ENCODE measurements around the gene ZNF480.
"Not testable (repeated sequence)": the region's sequence is repeated elsewhere in the genome, so short reads cannot be mapped to it uniquely, and the experiment has no call there.

Gene ZNF480
- 18.7 to 30.2 (median 19.2) reads per million in 3 donors for total RNA-seq

DNA sequence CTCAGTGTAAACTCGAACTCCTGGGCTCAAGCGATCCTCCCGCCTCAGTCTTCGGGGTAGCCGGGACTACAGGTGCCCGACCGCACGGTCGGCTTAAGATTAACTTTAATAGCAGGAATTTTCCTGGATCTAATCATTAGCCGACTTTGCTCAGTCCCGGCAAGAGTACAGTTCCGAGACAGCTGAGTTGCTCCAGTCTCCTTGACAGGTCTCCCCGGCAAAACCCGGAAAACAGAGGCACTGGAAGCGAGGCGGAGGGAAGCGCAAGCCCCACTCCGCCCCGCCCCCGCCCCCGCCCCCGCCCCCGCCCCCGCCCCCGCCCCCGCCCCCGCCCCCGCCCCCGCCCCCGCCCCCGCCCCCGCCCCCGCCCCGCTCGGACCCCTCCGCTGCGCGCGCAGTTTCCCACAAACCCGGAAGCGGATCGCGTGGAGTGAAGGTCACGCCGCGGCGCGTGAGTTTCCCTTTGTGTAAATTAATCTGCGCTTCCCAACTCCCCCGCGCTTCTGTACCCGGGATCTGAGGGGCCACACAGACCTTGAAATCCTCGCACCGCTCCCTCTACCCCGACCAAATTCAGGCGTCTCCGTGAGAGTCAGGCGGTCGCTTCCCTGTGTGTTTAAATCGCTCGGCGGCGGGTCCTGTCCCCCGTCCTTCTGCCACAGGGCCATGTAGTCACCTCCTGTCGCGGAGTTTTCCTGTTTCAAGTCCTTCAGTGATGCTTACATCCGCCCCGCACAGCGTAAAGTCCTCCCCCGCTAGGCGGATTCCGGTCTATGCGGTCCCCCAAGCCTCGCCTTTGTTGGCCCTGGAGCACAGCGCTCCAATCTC is at the start of gene ZNF480:
ZNF480 (plus strand) TSS at position 397 of the 828 bp plus-strand sequence. CDS start 3,244 bp downstream, outside the sequence.
- peaks cover 26% of the 10 kb centered on the region for H3K36me3 ChIP-seq (ENCODE audit: control insufficient read depth, insufficient read depth, low read length)
- H3K27ac ChIP-seq (ENCODE audit: insufficient read depth, low read length, poor library complexity, severe bottlenecking) = peak within 1 kb of the TSS; percentile 92
- H3K4me3 ChIP-seq (ENCODE audit: insufficient read depth, low read depth, low read length, poor library complexity, severe bottlenecking) = peak within 1 kb of the TSS; percentile 96
- peaks cover 10% of the 10 kb centered on the region for H3K4me1 ChIP-seq (ENCODE audit: control insufficient read depth, insufficient read depth, low read length, poor library complexity, severe bottlenecking)
- H3K27me3 ChIP-seq (replicated peaks; ENCODE audit: control insufficient read depth, insufficient read depth, low read length, poor library complexity, severe bottlenecking) = no peaks in the 10 kb centered on the region
- H3K9me3 ChIP-seq (ENCODE audit: control insufficient read depth, low read length) = no peaks in the 10 kb centered on the region
- peak; percentile 68 to 88 (median 85) for DNase-seq

DNA sequence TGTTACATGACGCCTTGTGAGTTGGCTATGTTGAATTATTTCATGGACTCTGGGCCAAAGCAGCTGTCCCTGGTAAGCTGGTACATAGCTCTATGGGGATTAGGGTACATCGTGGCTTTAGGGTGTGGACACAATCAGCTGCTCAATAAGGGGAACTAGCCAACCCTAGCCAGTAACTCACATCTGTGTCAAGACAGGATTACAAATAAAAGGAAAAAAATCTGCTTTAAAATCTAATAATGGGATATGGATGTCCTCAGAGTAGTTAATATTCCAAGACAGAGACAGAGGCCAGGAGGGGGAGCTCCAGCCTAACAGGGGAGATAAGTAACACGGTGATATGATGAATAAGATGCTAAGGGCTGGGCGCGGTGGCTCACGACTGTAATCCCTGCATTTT is 48.7 kb upstream of the ZNF480 start:
- Histone ChIP-seq H3K36me3 (ENCODE audit: control insufficient read depth, insufficient read depth, low read length) (no peaks in the 10 kb centered on the region), H3K4me3 (ENCODE audit: insufficient read depth, low read depth, low read length, poor library complexity, severe bottlenecking) (no peak overlapping the region), H3K27me3 (replicated peaks; ENCODE audit: control insufficient read depth, insufficient read depth, low read length, poor library complexity, severe bottlenecking) (no peaks in the 10 kb centered on the region), H3K9me3 (ENCODE audit: control insufficient read depth, low read length) (no peaks in the 10 kb centered on the region), H3K4me1 (ENCODE audit: control insufficient read depth, insufficient read depth, low read length, poor library complexity, severe bottlenecking) (no peaks in the 10 kb centered on the region), H3K27ac (ENCODE audit: insufficient read depth, low read length, poor library complexity, severe bottlenecking) (no peak overlapping the region)
- peak; percentile 8 to 42 (median 17) for DNase-seq

DNA sequence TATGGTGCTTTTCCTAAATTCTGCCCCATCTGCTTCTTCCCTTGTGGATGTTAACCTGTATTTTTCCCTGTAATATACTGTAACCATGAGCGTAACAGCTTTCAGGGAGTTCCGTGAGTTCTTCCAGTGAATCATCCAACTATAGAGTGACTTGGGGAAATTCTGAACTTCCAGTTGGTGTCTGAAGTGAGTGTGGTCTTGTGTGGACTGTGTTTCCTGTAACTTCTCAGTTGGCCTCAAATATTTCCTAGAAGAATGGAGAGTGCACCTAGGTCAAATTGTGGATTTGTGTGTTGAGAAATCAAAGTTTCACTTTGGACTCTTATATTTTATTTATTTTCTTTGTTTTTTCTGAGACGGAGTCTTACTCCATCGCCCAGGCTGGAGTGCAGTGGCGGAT is 38.5 kb upstream of the ZNF480 start:
- no peak for DNase-seq
- Histone ChIP-seq H3K9me3 (ENCODE audit: control insufficient read depth, low read length) (no peaks in the 10 kb centered on the region), H3K27ac (ENCODE audit: insufficient read depth, low read length, poor library complexity, severe bottlenecking) (no peak overlapping the region), H3K4me3 (ENCODE audit: insufficient read depth, low read depth, low read length, poor library complexity, severe bottlenecking) (no peak overlapping the region), H3K36me3 (ENCODE audit: control insufficient read depth, insufficient read depth, low read length) (no peaks in the 10 kb centered on the region), H3K27me3 (replicated peaks; ENCODE audit: control insufficient read depth, insufficient read depth, low read length, poor library complexity, severe bottlenecking) (no peaks in the 10 kb centered on the region), H3K4me1 (ENCODE audit: control insufficient read depth, insufficient read depth, low read length, poor library complexity, severe bottlenecking) (no peaks in the 10 kb centered on the region)

DNA sequence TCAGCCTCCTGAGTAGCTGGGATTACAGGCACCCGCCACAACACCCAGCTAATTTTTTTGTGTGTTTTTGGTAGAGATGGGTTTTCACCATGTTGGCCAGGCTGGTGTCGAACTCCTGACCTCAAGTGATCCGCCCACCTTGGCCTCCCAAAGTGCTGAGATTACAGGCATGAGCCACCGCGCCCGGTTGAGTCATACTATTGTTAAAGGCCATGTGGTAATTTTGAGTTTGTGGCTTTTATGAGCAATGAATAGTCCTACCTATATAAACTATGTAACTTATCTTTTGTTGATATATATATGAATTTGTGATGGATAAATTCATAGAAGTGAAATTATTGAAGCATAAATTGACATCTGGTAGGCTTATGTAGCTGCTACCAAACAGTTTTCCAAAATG is 31.4 kb upstream of the ZNF480 start:
- not testable (repeated sequence) for H3K4me3 ChIP-seq (ENCODE audit: insufficient read depth, low read depth, low read length, poor library complexity, severe bottlenecking); DNase-seq; H3K9me3 ChIP-seq (ENCODE audit: control insufficient read depth, low read length); H3K36me3 ChIP-seq (ENCODE audit: control insufficient read depth, insufficient read depth, low read length); H3K4me1 ChIP-seq (ENCODE audit: control insufficient read depth, insufficient read depth, low read length, poor library complexity, severe bottlenecking); H3K27me3 ChIP-seq (replicated peaks; ENCODE audit: control insufficient read depth, insufficient read depth, low read length, poor library complexity, severe bottlenecking); H3K27ac ChIP-seq (ENCODE audit: insufficient read depth, low read length, poor library complexity, severe bottlenecking)

DNA sequence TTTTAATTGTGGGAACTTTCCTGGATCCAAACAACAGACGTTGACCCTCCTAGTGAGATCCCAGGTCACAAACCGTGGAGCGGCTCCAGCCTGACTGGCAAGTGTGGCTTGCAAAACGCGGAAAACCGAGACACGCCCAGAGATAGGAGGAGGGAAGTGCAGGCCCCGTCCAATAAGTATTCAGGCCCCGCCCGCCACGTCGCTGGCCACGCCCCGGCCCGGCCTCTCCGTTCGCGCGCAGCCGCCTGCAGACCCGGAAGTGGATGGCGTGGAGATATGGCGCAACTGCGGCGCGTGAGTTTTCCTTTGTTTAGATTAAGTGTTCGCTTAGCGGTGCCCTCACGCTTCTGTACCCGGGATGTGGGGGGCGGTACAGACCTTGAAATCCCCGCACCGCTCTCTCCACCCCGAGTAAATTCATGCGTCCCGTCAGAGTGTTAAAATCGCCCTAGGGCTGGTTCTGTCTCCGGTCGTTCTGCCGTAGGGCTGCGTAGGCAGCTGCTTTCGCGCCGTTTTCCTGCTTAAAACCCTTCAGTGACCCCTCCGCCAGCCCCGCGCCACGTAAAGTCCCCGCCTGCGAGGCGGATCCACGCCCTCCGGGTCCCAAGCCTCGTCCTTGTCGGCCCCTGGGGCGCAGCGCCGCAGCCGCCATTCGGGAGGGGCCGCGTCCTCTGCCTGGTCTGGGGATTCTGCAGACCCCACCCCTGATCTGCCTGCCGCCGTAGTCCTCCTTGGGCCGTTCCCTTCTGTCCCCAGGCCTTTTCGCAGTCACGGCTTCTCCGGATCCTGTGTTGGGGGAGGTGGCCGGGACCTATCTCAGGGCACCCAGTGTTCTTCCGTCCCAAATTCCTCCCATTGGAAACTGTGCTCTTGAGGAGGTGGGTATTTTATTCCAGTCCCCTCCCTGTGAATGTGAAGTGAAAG is 27.4 kb upstream of the ZNF480 start, which contains the start of gene ZNF766:
ZNF766 (plus strand) TSS at position 250 of the 924 bp plus-strand sequence; CDS start at position 277, 27 bp downstream.
- H3K4me1 ChIP-seq (ENCODE audit: control insufficient read depth, insufficient read depth, low read length, poor library complexity, severe bottlenecking) = peaks cover 3% of the 10 kb centered on the region
- peak within 1 kb of the TSS; percentile 88 for H3K27ac ChIP-seq (ENCODE audit: insufficient read depth, low read length, poor library complexity, severe bottlenecking)
- peak; percentile 92 to 94 (median 94) for DNase-seq
- no peaks in the 10 kb centered on the region for H3K9me3 ChIP-seq (ENCODE audit: control insufficient read depth, low read length)
- peak within 1 kb of the TSS; percentile 98 for H3K4me3 ChIP-seq (ENCODE audit: insufficient read depth, low read depth, low read length, poor library complexity, severe bottlenecking)
- H3K36me3 ChIP-seq (ENCODE audit: control insufficient read depth, insufficient read depth, low read length) = peaks cover 3% of the 10 kb centered on the region
- H3K27me3 ChIP-seq (replicated peaks; ENCODE audit: control insufficient read depth, insufficient read depth, low read length, poor library complexity, severe bottlenecking) = no peaks in the 10 kb centered on the region

DNA sequence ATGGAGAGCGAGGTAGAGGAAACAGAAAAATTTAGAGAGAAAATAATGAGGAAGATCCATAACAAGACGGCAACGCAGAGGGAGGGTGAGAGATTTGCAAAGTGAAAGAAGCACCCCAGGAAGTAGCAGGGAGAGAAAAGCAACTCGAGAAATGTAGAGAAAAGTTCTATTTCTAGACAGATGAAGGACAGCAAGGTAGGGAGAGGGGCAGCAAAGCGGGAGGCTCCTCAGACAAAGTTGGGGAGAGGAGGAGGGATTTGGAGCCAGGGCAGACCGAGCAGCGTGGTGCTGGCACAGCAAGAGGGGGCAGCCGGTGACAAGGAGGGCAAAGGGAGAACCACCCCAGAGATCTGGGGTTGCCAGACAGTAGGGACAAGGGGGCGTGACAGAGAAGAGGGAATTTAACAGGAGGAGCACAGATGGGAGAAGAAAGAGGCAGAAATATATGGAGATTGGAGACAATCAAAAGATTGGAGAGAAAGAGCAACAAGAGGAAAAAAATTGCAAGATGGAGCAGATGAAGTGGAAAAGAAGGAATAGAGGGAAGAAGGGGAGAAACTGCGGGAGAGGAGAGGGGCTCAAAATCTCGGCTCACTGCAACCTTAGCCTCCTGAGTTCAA is 26.6 kb upstream of the ZNF480 start:
- H3K4me3 ChIP-seq (ENCODE audit: insufficient read depth, low read depth, low read length, poor library complexity, severe bottlenecking) = peak overlapping the region; percentile 98
- H3K27ac ChIP-seq (ENCODE audit: insufficient read depth, low read length, poor library complexity, severe bottlenecking) = peak overlapping the region; percentile 88
- DNase-seq = no peak

DNA sequence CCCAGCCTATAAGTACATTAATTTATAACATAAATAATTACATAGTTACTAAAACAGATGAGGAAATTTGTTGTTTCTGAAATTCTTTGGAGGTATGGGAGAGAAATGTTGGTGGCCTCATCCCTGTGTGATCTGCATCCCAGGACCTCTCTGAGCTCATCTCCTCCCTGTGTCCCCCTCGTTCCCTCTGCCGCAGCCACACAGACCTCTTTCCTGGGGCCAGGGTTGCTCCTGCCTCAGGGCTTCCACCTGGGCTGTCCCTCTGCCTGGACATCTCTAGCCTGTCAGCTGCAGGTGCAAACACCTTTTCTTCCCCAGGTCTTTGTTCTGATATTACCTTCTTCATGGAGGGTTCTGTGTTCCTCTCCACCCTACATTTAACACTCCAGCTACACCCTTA is 23.7 kb upstream of the ZNF480 start:
- peaks cover 10% of the 10 kb centered on the region for H3K36me3 ChIP-seq (ENCODE audit: control insufficient read depth, insufficient read depth, low read length)
- no peak for DNase-seq
- H3K4me3 ChIP-seq (ENCODE audit: insufficient read depth, low read depth, low read length, poor library complexity, severe bottlenecking) = no peak overlapping the region
- H3K27ac ChIP-seq (ENCODE audit: insufficient read depth, low read length, poor library complexity, severe bottlenecking) = no peak overlapping the region
- no peaks in the 10 kb centered on the region for H3K9me3 ChIP-seq (ENCODE audit: control insufficient read depth, low read length)
- H3K4me1 ChIP-seq (ENCODE audit: control insufficient read depth, insufficient read depth, low read length, poor library complexity, severe bottlenecking) = peaks cover 7% of the 10 kb centered on the region
- no peaks in the 10 kb centered on the region for H3K27me3 ChIP-seq (replicated peaks; ENCODE audit: control insufficient read depth, insufficient read depth, low read length, poor library complexity, severe bottlenecking)

More for the DNA sequence above, 26.6 kb upstream of the ZNF480 start:
- H3K36me3 ChIP-seq (ENCODE audit: control insufficient read depth, insufficient read depth, low read length) = peaks cover 3% of the 10 kb centered on the region
- H3K9me3 ChIP-seq (ENCODE audit: control insufficient read depth, low read length) = no peaks in the 10 kb centered on the region
- H3K4me1 ChIP-seq (ENCODE audit: control insufficient read depth, insufficient read depth, low read length, poor library complexity, severe bottlenecking) = peaks cover 3% of the 10 kb centered on the region
- no peaks in the 10 kb centered on the region for H3K27me3 ChIP-seq (replicated peaks; ENCODE audit: control insufficient read depth, insufficient read depth, low read length, poor library complexity, severe bottlenecking)

DNA sequence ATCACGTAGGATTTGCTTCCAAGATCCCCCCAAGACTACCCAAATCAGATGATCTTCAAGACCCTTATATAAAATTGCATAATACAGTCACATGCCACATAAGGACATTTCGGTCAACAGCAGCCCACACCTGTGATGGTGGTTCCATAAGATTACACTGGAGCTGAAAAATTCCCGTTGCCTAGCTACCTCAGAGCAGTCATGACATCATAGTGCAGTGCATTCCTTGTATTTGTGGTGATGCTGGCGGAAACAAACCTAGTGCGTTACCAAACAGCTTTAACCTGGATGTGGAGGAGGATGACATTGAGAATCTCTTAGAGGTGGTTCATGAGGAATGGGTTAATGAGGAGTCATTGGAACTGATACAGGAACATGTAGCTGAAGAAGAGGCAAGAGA is 22.8 kb upstream of the ZNF480 start:
- no peaks in the 10 kb centered on the region for H3K9me3 ChIP-seq (ENCODE audit: control insufficient read depth, low read length)
- H3K4me1 ChIP-seq (ENCODE audit: control insufficient read depth, insufficient read depth, low read length, poor library complexity, severe bottlenecking) = peaks cover 7% of the 10 kb centered on the region
- no peak overlapping the region for H3K27ac ChIP-seq (ENCODE audit: insufficient read depth, low read length, poor library complexity, severe bottlenecking)
- peaks cover 18% of the 10 kb centered on the region for H3K36me3 ChIP-seq (ENCODE audit: control insufficient read depth, insufficient read depth, low read length)
- no peak for DNase-seq
- no peaks in the 10 kb centered on the region for H3K27me3 ChIP-seq (replicated peaks; ENCODE audit: control insufficient read depth, insufficient read depth, low read length, poor library complexity, severe bottlenecking)
- no peak overlapping the region for H3K4me3 ChIP-seq (ENCODE audit: insufficient read depth, low read depth, low read length, poor library complexity, severe bottlenecking)

DNA sequence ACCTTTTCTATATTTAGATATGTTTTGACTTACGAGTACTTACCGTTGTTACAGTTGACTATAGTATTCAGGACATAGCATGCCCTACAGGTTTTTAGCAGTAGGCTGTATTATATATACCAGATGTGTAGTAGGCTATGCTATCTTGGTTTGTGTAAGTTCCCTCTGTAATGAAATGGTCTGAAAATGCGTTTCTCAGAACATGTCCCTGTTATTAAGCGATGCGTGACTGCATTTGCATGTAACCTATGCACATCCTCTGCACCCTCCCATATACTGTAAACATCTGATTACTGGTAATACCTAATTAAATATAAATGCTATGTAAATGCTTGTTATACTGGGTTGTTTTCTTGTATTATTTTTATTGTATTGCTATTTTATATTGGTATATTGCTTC is 21.0 kb upstream of the ZNF480 start:
- Histone ChIP-seq H3K4me1 (ENCODE audit: control insufficient read depth, insufficient read depth, low read length, poor library complexity, severe bottlenecking) (peaks cover 4% of the 10 kb centered on the region), H3K27ac (ENCODE audit: insufficient read depth, low read length, poor library complexity, severe bottlenecking) (no peak overlapping the region), H3K36me3 (ENCODE audit: control insufficient read depth, insufficient read depth, low read length) (peaks cover 19% of the 10 kb centered on the region), H3K27me3 (replicated peaks; ENCODE audit: control insufficient read depth, insufficient read depth, low read length, poor library complexity, severe bottlenecking) (no peaks in the 10 kb centered on the region), H3K4me3 (ENCODE audit: insufficient read depth, low read depth, low read length, poor library complexity, severe bottlenecking) (no peak overlapping the region), H3K9me3 (ENCODE audit: control insufficient read depth, low read length) (no peaks in the 10 kb centered on the region)
- no peak for DNase-seq

Data from effector memory CD4-positive, alpha-beta T cell (primary cell).